ENCODE results near the gene TMEM134. TPM values are rescaled to one million over a fixed set of nuclear protein-coding genes. Genes with fewer than 3 reads are reported as not detected.
"Not testable (repeated sequence)": the region's sequence is repeated elsewhere in the genome, so short reads cannot be mapped to it uniquely, and the experiment has no call there.

TMEM134 gene
- total and polyA plus RNA-seq, 9 of the 15 experiments (the other 6 are each of a cell fraction or from before 2014, with no cell fraction given) = 0.63 to 48.4 (median 10.7) TPM

DNA sequence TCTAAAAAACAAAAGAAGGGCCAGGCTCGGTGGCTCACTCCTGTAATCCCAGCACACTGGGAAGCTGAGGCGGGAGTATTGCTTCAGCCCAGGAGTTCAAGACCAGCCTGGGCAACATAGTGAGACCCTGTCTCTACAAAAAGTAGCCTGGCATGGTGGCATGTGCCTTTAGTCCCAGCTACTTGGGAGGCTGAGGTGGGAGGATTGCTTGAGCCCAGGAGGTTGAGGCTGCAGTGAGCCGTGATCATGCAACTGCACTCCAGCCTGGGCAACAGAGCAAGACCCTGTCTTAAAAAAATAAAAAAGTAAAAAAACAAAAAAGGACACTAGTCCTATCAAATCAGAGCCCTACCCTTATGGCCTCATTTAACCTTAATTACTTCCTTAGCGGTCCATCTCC lies 42.5 kb upstream of the TMEM134 start:
- CTCF ChIA-PET (ENCODE audit: low intra/inter-chr PET ratio); ATAC-seq; H3K9ac ChIP-seq (ENCODE audit: insufficient read depth in 1 of 2, low read depth in 2 of 2, low read length in 2 of 2); H3K27me3 ChIP-seq (ENCODE audit: control insufficient read depth in 2 of 2, insufficient read depth in 2 of 2, low read length in 2 of 2); intact Hi-C loops (cut with micrococcal nuclease); H3K9me3 ChIP-seq (replicated peaks; ENCODE audit: control insufficient read depth, insufficient read depth, low read depth, low read length); H3K4me3 ChIP-seq; in situ Hi-C loops (cut with MboI); H3K27ac ChIP-seq (ENCODE audit: extremely low read depth, low read depth, low read length); H3K36me3 ChIP-seq (ENCODE audit: control insufficient read depth, insufficient read depth, low read length); H2AFZ ChIP-seq (ENCODE audit: low read depth, low read length); H4K20me1 ChIP-seq (replicated peaks; ENCODE audit: control insufficient read depth, insufficient read depth, low read length); POLR2A ChIA-PET; H3K9me1 ChIP-seq (ENCODE audit: control insufficient read depth, insufficient read depth, low read length); FAIRE-seq; DNase-seq (ENCODE audit: extremely low read depth in 1 of 4, low spot score in 3 of 4); BruUV-seq (replicated peaks); H3K4me2 ChIP-seq (ENCODE audit: insufficient read depth, low read length): not testable (repeated sequence)
- 16% methylated on average over 4 of the region's 4 CpGs for WGBS (ENCODE audit: insufficient coverage, low coverage, missing lambda C conversion rate)
- H3K4me1 ChIP-seq (replicated peaks in 1 of 2; ENCODE audit: control insufficient read depth in 2 of 2, insufficient read depth in 2 of 2, low read length in 2 of 2) = peaks cover 15 to 24% of the 10 kb centered on the region in 2 experiments
- peaks cover 12% of the 10 kb centered on the region for H3K79me2 ChIP-seq (ENCODE audit: control insufficient read depth, insufficient read depth, low read length)
- TF ChIP-seq ZNF121 (CRISPR knock-in tag; conservative IDR thresholded peaks at IDR 0.05) (peak; percentile 96), BCOR (IDR thresholded peaks at IDR 0.05) (0 out of 2 replicates have a peak, but pooled peaks have one; percentile 27)

DNA sequence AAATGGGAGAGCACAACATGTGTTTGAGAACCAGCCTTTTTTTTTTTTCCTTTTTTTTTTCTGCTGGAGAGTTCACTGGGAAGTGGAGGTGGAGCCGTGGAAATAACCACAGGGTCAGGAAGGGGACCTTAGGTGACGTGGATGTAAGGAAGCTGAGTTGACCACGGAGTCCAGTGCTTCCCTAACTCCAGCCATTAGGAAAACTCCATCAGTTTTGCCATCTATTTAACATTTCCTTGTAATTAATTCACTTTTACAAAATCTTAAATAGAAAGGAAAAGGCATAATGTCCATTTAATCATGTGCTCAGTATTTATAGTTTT lies 40.9 kb upstream of the TMEM134 start:
- Histone ChIP-seq H3K9me3 (replicated peaks; ENCODE audit: control insufficient read depth, insufficient read depth, low read depth, low read length) (no peaks in the 10 kb centered on the region), H3K79me2 (ENCODE audit: control insufficient read depth, insufficient read depth, low read length) (peaks cover 20% of the 10 kb centered on the region), H3K4me2 (ENCODE audit: insufficient read depth, low read length) (no peak overlapping the region), H3K9ac (ENCODE audit: insufficient read depth in 1 of 2, low read depth in 2 of 2, low read length in 2 of 2) (no peak overlapping the region), H3K4me1 (replicated peaks in 1 of 2; ENCODE audit: control insufficient read depth in 2 of 2, insufficient read depth in 2 of 2, low read length in 2 of 2) (peaks cover 25 to 40% of the 10 kb centered on the region in 2 experiments), H3K36me3 (ENCODE audit: control insufficient read depth, insufficient read depth, low read length) (peaks cover 10% of the 10 kb centered on the region; the same call in 2 of the 3 replicates), H3K9me1 (ENCODE audit: control insufficient read depth, insufficient read depth, low read length) (no peaks in the 10 kb centered on the region), H3K27ac (ENCODE audit: extremely low read depth, low read depth, low read length) (no peak overlapping the region), H3K27me3 (ENCODE audit: control insufficient read depth in 2 of 2, insufficient read depth in 2 of 2, low read length in 2 of 2) (peaks cover 0 to 5% of the 10 kb centered on the region in 2 experiments; a peak in 1 of 5 replicates), H3K4me3 (no peak overlapping the region), H2AFZ (ENCODE audit: low read depth, low read length) (0 out of 2 replicates have a peak overlapping the region, but pooled peaks have one; percentile 25), H4K20me1 (replicated peaks; ENCODE audit: control insufficient read depth, insufficient read depth, low read length) (no peaks in the 10 kb centered on the region)
- CTCF ChIA-PET (ENCODE audit: low intra/inter-chr PET ratio) = no interaction called here
- FAIRE-seq = no peak
- in situ Hi-C loops (cut with MboI) (no loop called here), intact Hi-C loops (cut with micrococcal nuclease) (no loop called here)
- ATAC-seq = no peak
- DNase-seq (ENCODE audit: extremely low read depth in 1 of 4, low spot score in 3 of 4) = no peak
- POLR2A ChIA-PET = interaction anchor here (0.7 kb wide), 1 partner anchor 14 kb away, joined by 3 read pairs; no protein-coding TSS in a partner anchor
- no TSS peak for BruUV-seq (replicated peaks)
- 40% methylated on average over 2 of the region's 3 CpGs for WGBS (ENCODE audit: insufficient coverage, low coverage, missing lambda C conversion rate)
- TF ChIP-seq, protein P1, sequence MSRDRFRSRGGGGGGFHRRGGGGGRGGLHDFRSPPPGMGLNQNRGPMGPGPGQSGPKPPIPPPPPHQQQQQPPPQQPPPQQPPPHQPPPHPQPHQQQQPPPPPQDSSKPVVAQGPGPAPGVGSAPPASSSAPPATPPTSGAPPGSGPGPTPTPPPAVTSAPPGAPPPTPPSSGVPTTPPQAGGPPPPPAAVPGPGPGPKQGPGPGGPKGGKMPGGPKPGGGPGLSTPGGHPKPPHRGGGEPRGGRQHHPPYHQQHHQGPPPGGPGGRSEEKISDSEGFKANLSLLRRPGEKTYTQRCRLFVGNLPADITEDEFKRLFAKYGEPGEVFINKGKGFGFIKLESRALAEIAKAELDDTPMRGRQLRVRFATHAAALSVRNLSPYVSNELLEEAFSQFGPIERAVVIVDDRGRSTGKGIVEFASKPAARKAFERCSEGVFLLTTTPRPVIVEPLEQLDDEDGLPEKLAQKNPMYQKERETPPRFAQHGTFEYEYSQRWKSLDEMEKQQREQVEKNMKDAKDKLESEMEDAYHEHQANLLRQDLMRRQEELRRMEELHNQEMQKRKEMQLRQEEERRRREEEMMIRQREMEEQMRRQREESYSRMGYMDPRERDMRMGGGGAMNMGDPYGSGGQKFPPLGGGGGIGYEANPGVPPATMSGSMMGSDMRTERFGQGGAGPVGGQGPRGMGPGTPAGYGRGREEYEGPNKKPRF (IDR thresholded peaks at IDR 0.05; ENCODE audit: low read depth, low read length) = no peak
- TF ChIP-seq MEF2D (tag; conservative IDR thresholded peaks at IDR 0.05; ENCODE audit: low read depth) = no peak
- TF ChIP-seq, protein P2, sequence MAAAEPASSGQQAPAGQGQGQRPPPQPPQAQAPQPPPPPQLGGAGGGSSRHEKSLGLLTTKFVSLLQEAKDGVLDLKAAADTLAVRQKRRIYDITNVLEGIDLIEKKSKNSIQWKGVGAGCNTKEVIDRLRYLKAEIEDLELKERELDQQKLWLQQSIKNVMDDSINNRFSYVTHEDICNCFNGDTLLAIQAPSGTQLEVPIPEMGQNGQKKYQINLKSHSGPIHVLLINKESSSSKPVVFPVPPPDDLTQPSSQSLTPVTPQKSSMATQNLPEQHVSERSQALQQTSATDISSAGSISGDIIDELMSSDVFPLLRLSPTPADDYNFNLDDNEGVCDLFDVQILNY (CRISPR knock-in tag; IDR thresholded peaks at IDR 0.05) = no peak
- TF ChIP-seq ZNF75A (CRISPR knock-in tag; IDR thresholded peaks at IDR 0.05) = no peak
- TF ChIP-seq YY1 (IDR thresholded peaks at IDR 0.05; ENCODE audit: borderline replicate concordance in 1 of 3, control insufficient read depth in 1 of 3, extremely low read depth in 1 of 3, insufficient read depth in 3 of 3, insufficient read length in 1 of 3, insufficient replicate concordance in 2 of 3, low read depth in 1 of 3, low read length in 2 of 3) = no peak
- TF ChIP-seq, protein P3, sequence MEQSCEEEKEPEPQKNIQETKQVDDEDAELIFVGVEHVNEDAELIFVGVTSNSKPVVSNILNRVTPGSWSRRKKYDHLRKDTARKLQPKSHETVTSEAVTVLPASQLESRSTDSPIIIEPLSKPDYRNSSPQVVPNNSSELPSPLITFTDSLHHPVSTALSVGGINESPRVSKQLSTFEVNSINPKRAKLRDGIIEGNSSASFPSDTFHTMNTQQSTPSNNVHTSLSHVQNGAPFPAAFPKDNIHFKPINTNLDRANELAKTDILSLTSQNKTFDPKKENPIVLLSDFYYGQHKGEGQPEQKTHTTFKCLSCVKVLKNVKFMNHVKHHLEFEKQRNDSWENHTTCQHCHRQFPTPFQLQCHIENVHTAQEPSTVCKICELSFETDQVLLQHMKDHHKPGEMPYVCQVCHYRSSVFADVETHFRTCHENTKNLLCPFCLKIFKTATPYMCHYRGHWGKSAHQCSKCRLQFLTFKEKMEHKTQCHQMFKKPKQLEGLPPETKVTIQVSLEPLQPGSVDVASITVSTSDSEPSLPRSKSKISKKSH (CRISPR knock-in tag; IDR thresholded peaks at IDR 0.05) = no peak
- TF ChIP-seq, protein P4, sequence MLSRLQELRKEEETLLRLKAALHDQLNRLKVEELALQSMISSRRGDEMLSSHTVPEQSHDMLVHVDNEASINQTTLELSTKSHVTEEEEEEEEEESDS (CRISPR knock-in tag; IDR thresholded peaks at IDR 0.05) = no peak
- no peak for TF ChIP-seq ZNF778 (CRISPR knock-in tag; IDR thresholded peaks at IDR 0.05)
- no peak for TF ChIP-seq ZNF3 (CRISPR knock-in tag; IDR thresholded peaks at IDR 0.05)

Measured in K562 (cell line).